ENCODE results near the gene PPFIA1.

GRCh38 chr11:70364178-70364577 is 93.7 kb downstream of the PPFIA1 start:
- TF ChIP-seq ATF3 (IDR thresholded peaks at IDR 0.05; ENCODE audit: borderline replicate concordance, extremely low read depth, low read depth, low read length) (no peak), CTCF (IDR thresholded peaks at IDR 0.05 in 2 of 3, conservative IDR thresholded peaks at IDR 0.05 in 1 of 3; ENCODE audit: control insufficient read depth in 2 of 3, extremely low read depth in 1 of 3, insufficient read depth in 1 of 3, low read depth in 3 of 3, low read length in 3 of 3) (no peak)

Measured in GM12878 (cell line).